ENCODE data around the gene THTPA. TPM values are rescaled to one million over a fixed set of nuclear protein-coding genes. Genes with fewer than 3 reads are reported as not detected.

The THTPA gene
- total RNA-seq, 2 experiments from 2014 or later: 11.3 to 13.1 TPM

- POLR2A ChIA-PET: no interaction called here
- CTCF ChIA-PET: interaction anchor here (1.2 to 2.1 kb wide), 5 partner anchors 14 to 169 kb away, joined by 3 to 8 read pairs (median 4); no protein-coding TSS in a partner anchor
These were observed 7.4 kb upstream of the THTPA start for GRCh38 chr14:23548351-23549318.

- POLR2A ChIA-PET: no interaction called here
- CTCF ChIA-PET: interaction anchor here (0.7 to 2.1 kb wide), 5 partner anchors 13 to 170 kb away, joined by 3 to 8 read pairs (median 4); no protein-coding TSS in a partner anchor
These were observed 5.8 kb upstream of the THTPA start for GRCh38 chr14:23550131-23550811.

GRCh38 chr14:23550812-23551265 lies 5.2 kb upstream of the THTPA start:
- ChIA-PET POLR2A (interaction anchor here (0.7 kb wide), 1 partner anchor 66 kb away, joined by 6 read pairs; no protein-coding TSS in a partner anchor), CTCF (interaction anchor here (2.1 kb wide), 1 partner anchor 74 kb away, joined by 8 read pairs; no protein-coding TSS in a partner anchor)

- POLR2A ChIA-PET: interaction anchor here (0.7 kb wide), 1 partner anchor 66 kb away, joined by 6 read pairs; no protein-coding TSS in a partner anchor
- CTCF ChIA-PET: interaction anchor here (0.7 to 1.2 kb wide), 3 partner anchors 12 to 158 kb away, joined by 3 to 5 read pairs (median 5); no protein-coding TSS in a partner anchor
These were observed 4.6 kb upstream of the THTPA start, which contains the start of gene ZFHX2 for GRCh38 chr14:23551266-23552028. Gene ZFHX2, minus strand, starts transcription at chr14:23551765. Its CDS starts 16,440 bp downstream, at chr14:23535325.

GRCh38 chr14:23555533-23555881 lies 564 bp upstream of the THTPA start:
- ChIA-PET POLR2A (interaction anchor here (1.1 kb wide), 1 partner anchor 102 kb away, joined by 3 read pairs; no protein-coding TSS in a partner anchor), CTCF (no interaction called here)

GRCh38 chr14:23556700-23557440 lies 799 bp downstream of the THTPA start:
- POLR2A ChIA-PET: interaction anchor here (1.2 kb wide), 1 partner anchor 10 kb away, joined by 5 read pairs; the partner anchor contains the start of gene AP1G2

GRCh38 chr14:23557521-23557920 lies 1.4 kb downstream of the THTPA start:
- ChIA-PET CTCF (interaction anchor here (0.6 to 1.4 kb wide), 4 partner anchors 9 to 536 kb away, joined by 3 to 6 read pairs (median 3); partner anchors contain the start of gene AP1G2), POLR2A (interaction anchor here (0.5 to 1.2 kb wide), 2 partner anchors 10 to 87 kb away, joined by 3 to 5 read pairs; partner anchors contain the start of gene AP1G2)

More at GRCh38 chr14:23556700-23557440, 799 bp downstream of the THTPA start:
- CTCF ChIA-PET: interaction anchor here (0.6 to 1.0 kb wide), 4 partner anchors 77 to 537 kb away, joined by 3 read pairs; no protein-coding TSS in a partner anchor

GRCh38 chr14:23557946-23558345 lies 1.9 kb downstream of the THTPA start:
- CTCF ChIA-PET: interaction anchor here (1.3 to 1.4 kb wide), 2 partner anchors 9 to 11 kb away, joined by 3 to 6 read pairs; partner anchors contain the start of gene AP1G2
- POLR2A ChIA-PET: interaction anchor here (0.5 kb wide), 1 partner anchor 87 kb away, joined by 3 read pairs; no protein-coding TSS in a partner anchor

- ChIA-PET CTCF (interaction anchor here (0.9 to 3.3 kb wide), 10 partner anchors 9 to 372 kb away, joined by 3 to 25 read pairs (median 4); partner anchors contain the start of gene AP1G2), POLR2A (no interaction called here)
These were observed 2.4 kb downstream of the THTPA start for GRCh38 chr14:23558346-23559009.

- CTCF ChIA-PET: interaction anchor here (0.9 to 3.3 kb wide), 14 partner anchors 8 to 371 kb away, joined by 3 to 25 read pairs (median 4); partner anchors contain the start of gene AP1G2
- POLR2A ChIA-PET: no interaction called here
These were observed 3.2 kb downstream of the THTPA start for GRCh38 chr14:23559010-23559925.

- ChIA-PET CTCF (interaction anchor here (1.0 to 3.3 kb wide), 10 partner anchors 19 to 370 kb away, joined by 3 to 25 read pairs (median 4); no protein-coding TSS in a partner anchor), POLR2A (no interaction called here)
These were observed 4.0 kb downstream of the THTPA start for GRCh38 chr14:23559926-23560520.

GRCh38 chr14:23561259-23561658 lies 5.2 kb downstream of the THTPA start:
- POLR2A ChIA-PET: interaction anchor here (1.0 to 1.4 kb wide), 2 partner anchors 83 to 240 kb away, joined by 3 to 6 read pairs; no protein-coding TSS in a partner anchor
- CTCF ChIA-PET: interaction anchor here (0.7 to 3.3 kb wide), 7 partner anchors 18 to 867 kb away, joined by 3 to 25 read pairs (median 4); no protein-coding TSS in a partner anchor

GRCh38 chr14:23561873-23562821 lies 6.1 kb downstream of the THTPA start:
- CTCF ChIA-PET: interaction anchor here (0.6 to 3.3 kb wide), 11 partner anchors 8 to 572 kb away, joined by 3 to 25 read pairs (median 4); no protein-coding TSS in a partner anchor
- POLR2A ChIA-PET: interaction anchor here (1.0 to 1.4 kb wide), 2 partner anchors 83 to 241 kb away, joined by 3 to 6 read pairs; no protein-coding TSS in a partner anchor
